DND-41 (cell line): Measurements from ENCODE around the gene SCN8A.
A peak's percentile ranks its signal among the peaks of the same experiment; 100 is the strongest.

ENCODE experiments used
- ATAC-seq: fragments of 200-7000 bp; cut with Tn5 transposase; 3 replicates; pipeline ENCODE4 v1.9.1; 2021; ENCODE audit warnings: low read depth; ENCODE audit not compliant: insufficient read depth
- DNase-seq: peaks from one replicate; pipeline ENCODE4 v3.0.0-alpha.2; 2020
- H2AFZ ChIP-seq: 2 replicates; pipeline ENCODE4 v1.6.0; 2012; ENCODE audit warnings: low read depth, low read length
- H3K27ac ChIP-seq: 2 replicates; pipeline ENCODE4 v1.5.1; 2012; ENCODE audit warnings: low read length, inconsistent platforms
- H3K27me3 ChIP-seq: fragments of 200-600 bp; sonication (generic); 2 replicates; pipeline ENCODE4 v1.6.0; 2012; ENCODE audit warnings: low read length, mild to moderate bottlenecking, inconsistent platforms; ENCODE audit not compliant: insufficient read depth, poor library complexity
- H3K36me3 ChIP-seq: 2 replicates; pipeline ENCODE4 v1.5.1; 2012; ENCODE audit warnings: low read length, inconsistent platforms; ENCODE audit not compliant: insufficient read depth
- H3K4me1 ChIP-seq: 2 replicates; pipeline ENCODE4 v1.5.1; 2012; ENCODE audit warnings: mild to moderate bottlenecking, low read length; ENCODE audit not compliant: insufficient read depth
- H3K4me2 ChIP-seq: 2 replicates; pipeline ENCODE4 v1.6.0; 2012; ENCODE audit warnings: mild to moderate bottlenecking, moderate library complexity, low read length, inconsistent platforms; ENCODE audit not compliant: insufficient read depth
- H3K4me3 ChIP-seq, 2 experiments: fragments of 200-600 bp in 1 of 2; shearing (Covaris generic) in 1 of 2; 2 replicates each; pipeline ENCODE4 v1.5.1; 2012 to 2016; ENCODE audit warnings: inconsistent platforms in 2 of 2, low read length in 2 of 2, mild to moderate bottlenecking in 2 of 2, low read depth in 1 of 2, moderate library complexity in 1 of 2
- H3K79me2 ChIP-seq: 2 replicates; pipeline ENCODE4 v1.6.0; 2012; ENCODE audit warnings: low read length, inconsistent platforms; ENCODE audit not compliant: insufficient read depth
- H3K9ac ChIP-seq: 2 replicates; pipeline ENCODE4 v1.6.0; 2012; ENCODE audit warnings: low read depth, mild to moderate bottlenecking, inconsistent platforms, low read length, moderate library complexity
- H3K9me3 ChIP-seq: 2 replicates; pipeline ENCODE4 v1.5.1; 2012; ENCODE audit warnings: low read length, moderate library complexity, mild to moderate bottlenecking, inconsistent platforms; ENCODE audit not compliant: insufficient read depth, severe bottlenecking
- H4K20me1 ChIP-seq: 2 replicates; pipeline ENCODE4 v1.6.0; 2012; ENCODE audit warnings: low read length; ENCODE audit not compliant: insufficient read depth
- CTCF ChIP-seq: IDR thresholded peaks from 2 replicates; pipeline ENCODE4 v1.5.1; 2012; ENCODE audit warnings: borderline replicate concordance, low read length, moderate library complexity, mild to moderate bottlenecking; ENCODE audit not compliant: poor library complexity, severe bottlenecking; ENCODE audit errors: extremely low read depth
- EZH2 ChIP-seq: IDR thresholded peaks from 3 replicates; pipeline ENCODE4 v1.6.1; 2012; ENCODE audit warnings: borderline replicate concordance, low read depth, mild to moderate bottlenecking, moderate library complexity, low read length, inconsistent platforms; ENCODE audit not compliant: severe bottlenecking

The SCN8A gene

GRCh38 chr12:51815571-51815970 is 224.5 kb downstream of the SCN8A start:
- Histone ChIP-seq H3K27me3 (no peaks in the 10 kb centered on the region), H3K9me3 (no peaks in the 10 kb centered on the region), H3K4me3 (no peak overlapping the region), H3K27ac (no peak overlapping the region), H4K20me1 (no peaks in the 10 kb centered on the region), H3K79me2 (peaks cover 17% of the 10 kb centered on the region), H3K4me1 (peaks cover 29% of the 10 kb centered on the region), H3K36me3 (no peaks in the 10 kb centered on the region; the same call in 1 of the 2 replicates), H2AFZ (no peak overlapping the region), H3K4me2 (no peak overlapping the region), H3K9ac (no peak overlapping the region)
- DNase-seq: no peak
- TF ChIP-seq EZH2: no peak
- no peak for TF ChIP-seq CTCF
- ATAC-seq: no peak

GRCh38 chr12:51817027-51817953 is 226.3 kb downstream of the SCN8A start:
- H3K79me2 ChIP-seq: peaks cover 26% of the 10 kb centered on the region
- H3K27me3 ChIP-seq: no peaks in the 10 kb centered on the region
- no peak overlapping the region for H2AFZ ChIP-seq
- no peak overlapping the region for H3K27ac ChIP-seq
- no peak for TF ChIP-seq CTCF
- TF ChIP-seq EZH2: no peak
- H3K9me3 ChIP-seq: no peaks in the 10 kb centered on the region
- no peak overlapping the region for H3K9ac ChIP-seq
- no peak for DNase-seq
- H3K36me3 ChIP-seq: no peaks in the 10 kb centered on the region; the same call in 1 of the 2 replicates
- H3K4me2 ChIP-seq: no peak overlapping the region; the same call in 1 of the 2 replicates
- no peak overlapping the region for H3K4me3 ChIP-seq
- H4K20me1 ChIP-seq: no peaks in the 10 kb centered on the region
- ATAC-seq: no peak
- H3K4me1 ChIP-seq: peaks cover 35% of the 10 kb centered on the region

- Histone ChIP-seq H3K79me2 (peaks cover 26% of the 10 kb centered on the region), H3K36me3 (no peaks in the 10 kb centered on the region; the same call in 1 of the 2 replicates), H3K27ac (no peak overlapping the region), H3K4me3 (no peak overlapping the region), H3K9me3 (no peaks in the 10 kb centered on the region), H3K4me2 (no peak overlapping the region), H3K9ac (peak overlapping the region; percentile 98; the same call in 1 of the 2 replicates), H3K27me3 (no peaks in the 10 kb centered on the region), H2AFZ (no peak overlapping the region), H3K4me1 (peaks cover 40% of the 10 kb centered on the region), H4K20me1 (no peaks in the 10 kb centered on the region)
- DNase-seq: no peak
- ATAC-seq: no peak
- TF ChIP-seq CTCF: no peak
- TF ChIP-seq EZH2: no peak
These were observed 227.1 kb downstream of the SCN8A start for GRCh38 chr12:51818086-51818485.
